Stimulated activated CD8-positive, alpha-beta memory T cell treated with anti-CD3 and anti-CD28 coated beads, Interleukin-15, amount 100 ng/mL, for 24 hours (primary cell): ENCODE results near the gene BLOC1S1.
"Not testable (repeated sequence)": the region's sequence is repeated elsewhere in the genome, so short reads cannot be mapped to it uniquely, and the experiment has no call there.

Experiments
- DNase-seq: peaks from one replicate; pipeline ENCODE4 v3.0.0-alpha.2; 2020; ENCODE audit warnings: low read depth

Gene BLOC1S1

GRCh38 chr12:55745361-55746173 lies 29.7 kb downstream of the BLOC1S1 start:
- no peak for DNase-seq

- DNase-seq: no peak
Measured at GRCh38 chr12:55746174-55746912, 30.5 kb downstream of the BLOC1S1 start.

GRCh38 chr12:55746913-55747231 lies 31.0 kb downstream of the BLOC1S1 start:
- no peak for DNase-seq

GRCh38 chr12:55748230-55748993 lies 32.6 kb downstream of the BLOC1S1 start:
- DNase-seq: no peak

GRCh38 chr12:55755246-55755645 lies 39.4 kb downstream of the BLOC1S1 start:
- DNase-seq: no peak

- DNase-seq: no peak
Measured at GRCh38 chr12:55757701-55758100, 41.9 kb downstream of the BLOC1S1 start.

DNA sequence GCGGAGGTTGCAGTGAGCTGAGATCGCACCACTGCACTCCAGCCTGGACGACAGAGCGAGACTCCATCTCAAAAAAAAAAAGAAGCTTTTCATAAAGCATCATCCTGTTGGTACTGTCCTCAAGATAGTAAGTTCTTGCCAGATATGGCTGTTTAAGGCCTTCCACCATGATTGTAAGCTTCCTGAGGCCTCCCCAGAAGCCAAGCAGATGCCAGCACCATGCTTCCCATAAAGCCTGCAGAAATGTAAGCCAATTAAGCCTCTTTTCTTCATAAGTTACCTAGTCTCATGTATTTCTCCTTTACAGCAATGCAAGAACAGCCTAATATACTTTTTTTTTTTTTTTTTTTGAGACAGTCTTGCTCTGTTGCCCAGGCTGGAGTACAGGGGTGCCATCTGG lies 42.7 kb downstream of the BLOC1S1 start:
- not testable (repeated sequence) for DNase-seq

GRCh38 chr12:55760663-55761062 lies 44.8 kb downstream of the BLOC1S1 start:
- no peak for DNase-seq

DNA sequence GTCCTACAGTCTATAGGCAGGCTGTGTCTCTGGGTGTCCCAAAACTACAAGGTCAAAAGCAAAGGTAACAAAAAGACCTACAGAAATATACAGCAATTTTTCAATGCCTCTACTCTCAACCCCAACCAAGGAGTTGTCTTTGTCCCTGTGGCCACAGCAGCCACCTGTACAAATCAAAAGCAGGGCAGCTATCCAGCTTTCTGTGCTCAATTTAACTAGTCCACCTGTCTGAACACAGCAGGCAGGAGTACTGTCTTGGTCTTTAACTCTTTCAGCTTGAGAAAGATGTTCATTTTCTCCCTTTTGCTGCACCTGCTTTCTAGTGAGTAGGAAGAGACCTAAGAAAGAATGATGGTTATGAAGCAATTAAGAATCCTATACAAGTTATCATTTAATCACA lies 46.8 kb downstream of the BLOC1S1 start:
- DNase-seq: no peak

DNA sequence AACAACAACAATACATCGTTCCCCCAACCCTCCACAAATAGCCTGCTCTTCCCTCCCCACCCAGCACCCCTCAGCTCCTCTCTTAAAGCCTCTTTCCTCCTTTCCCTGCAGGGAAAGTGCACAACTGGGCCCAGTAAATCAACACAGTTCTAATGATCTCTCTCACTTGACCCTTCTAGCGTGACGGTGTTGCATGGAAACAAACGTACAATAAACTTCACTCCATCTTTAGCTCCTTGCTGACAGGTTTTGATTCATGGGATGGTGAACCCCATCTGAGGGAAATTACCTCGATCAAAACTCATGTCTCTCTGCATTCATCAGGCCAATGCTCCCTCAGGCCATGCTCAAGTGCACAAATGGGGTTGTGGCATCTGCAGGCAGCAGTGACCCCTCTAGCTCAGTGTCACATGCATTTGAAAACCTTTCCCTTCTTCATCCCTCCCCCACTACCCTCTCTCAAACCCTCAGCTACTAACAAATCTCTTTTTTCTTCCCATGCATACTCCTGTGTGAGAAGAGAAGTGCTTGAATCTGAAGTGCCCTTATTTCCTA lies 50.0 kb downstream of the BLOC1S1 start:
- DNase-seq: no peak

- DNase-seq: no peak
Measured at GRCh38 chr12:55767156-55767555, 51.3 kb downstream of the BLOC1S1 start.
